Amygdala (tissue), 56 donors: Measurements from ENCODE around the gene CLDN34.
A peak's percentile ranks its signal among the peaks of the same experiment; 100 is the strongest.

Source experiments
- DNase-seq, 56 donors: peaks; one replicate each; lab custom pipeline; 2025; lab: John Stamatoyannopoulos, UW

Gene CLDN34, protein sequence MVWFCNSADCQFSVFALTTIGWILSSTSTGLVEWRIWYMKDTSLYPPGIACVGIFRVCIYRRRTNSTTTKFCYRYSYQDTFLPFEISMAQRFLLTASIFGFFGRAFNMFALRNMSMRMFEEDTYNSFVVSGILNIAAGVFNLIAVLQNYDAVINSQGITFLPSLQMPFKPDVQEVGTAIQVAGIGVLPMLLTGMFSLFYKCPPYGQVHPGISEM

DNA sequence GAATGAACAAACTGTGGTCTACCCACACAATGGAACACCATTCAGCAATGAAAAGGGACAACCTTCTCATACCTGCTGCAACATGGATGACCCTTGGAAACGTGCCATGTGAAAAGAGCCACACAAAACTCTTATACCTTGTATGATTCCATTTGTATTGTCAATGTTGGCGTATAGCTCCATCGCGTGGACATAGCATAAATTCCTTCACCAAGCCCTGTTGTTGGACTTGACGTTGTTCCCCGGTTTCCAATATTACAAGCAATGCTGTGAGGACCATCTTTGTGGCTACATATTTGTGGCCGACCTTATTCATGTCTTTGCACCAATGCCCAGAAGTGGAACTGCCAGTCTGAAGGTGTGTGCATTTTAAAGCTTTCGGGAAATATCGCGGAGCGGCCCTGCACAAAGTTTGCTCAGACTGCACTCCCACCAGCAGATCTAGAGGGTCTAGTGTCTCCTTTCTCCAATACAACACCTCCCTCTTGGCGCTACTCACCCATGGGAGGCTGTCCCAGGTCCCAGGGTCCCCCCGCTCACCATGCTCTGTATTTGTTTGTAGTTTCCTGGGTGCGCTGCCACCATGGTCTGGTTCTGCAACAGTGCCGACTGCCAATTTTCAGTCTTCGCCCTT is at the start of gene CLDN34:
Gene CLDN34 (plus strand): TSS at position 584 of the 634 bp plus-strand sequence. CDS start 0 bp downstream, at position 584.
- DNase-seq = no peak

DNA sequence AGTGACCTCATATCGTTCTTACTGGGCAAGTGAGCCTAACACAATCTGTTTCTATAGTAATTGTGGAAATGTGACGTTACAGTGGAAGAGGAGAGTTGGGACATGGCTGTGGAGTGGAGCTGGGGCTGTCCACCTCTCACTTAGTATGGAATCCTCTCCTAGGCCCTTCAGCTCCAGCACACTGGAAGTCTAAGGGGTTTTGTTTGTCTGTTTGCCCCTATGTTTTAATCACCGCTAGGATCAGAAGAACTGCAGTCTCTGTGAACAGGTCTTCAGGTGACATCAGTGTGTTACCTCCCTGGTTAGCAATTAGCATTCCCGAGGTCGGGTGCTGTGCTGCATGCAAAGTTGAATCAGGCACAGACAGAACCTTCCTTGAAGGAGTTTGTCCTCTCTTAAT is 49.3 kb upstream of the CLDN34 start:
- no peak for DNase-seq

DNA sequence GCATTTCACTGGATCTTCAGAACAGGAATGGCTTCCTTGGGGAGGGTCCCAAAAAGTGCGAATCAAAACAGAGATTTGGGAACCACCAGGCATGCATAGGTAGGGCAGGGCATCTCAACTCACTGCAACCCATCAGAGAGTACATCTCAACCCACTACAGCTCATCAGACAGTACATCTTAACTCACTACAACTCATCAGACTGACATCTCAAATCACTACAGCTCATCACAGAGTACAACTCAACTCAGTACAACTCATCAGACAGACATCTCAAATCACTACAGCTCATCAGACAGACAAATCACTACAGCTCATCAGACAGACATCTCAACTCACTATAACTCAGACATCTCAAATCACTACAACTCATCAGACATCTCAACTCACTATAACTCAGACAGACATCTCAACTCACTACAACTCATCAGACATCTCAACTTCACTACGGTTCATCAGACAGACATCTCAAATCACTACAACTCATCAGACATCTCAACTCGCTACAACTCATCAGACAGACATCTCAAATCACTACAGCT is 47.5 kb upstream of the CLDN34 start:
- DNase-seq = no peak

DNA sequence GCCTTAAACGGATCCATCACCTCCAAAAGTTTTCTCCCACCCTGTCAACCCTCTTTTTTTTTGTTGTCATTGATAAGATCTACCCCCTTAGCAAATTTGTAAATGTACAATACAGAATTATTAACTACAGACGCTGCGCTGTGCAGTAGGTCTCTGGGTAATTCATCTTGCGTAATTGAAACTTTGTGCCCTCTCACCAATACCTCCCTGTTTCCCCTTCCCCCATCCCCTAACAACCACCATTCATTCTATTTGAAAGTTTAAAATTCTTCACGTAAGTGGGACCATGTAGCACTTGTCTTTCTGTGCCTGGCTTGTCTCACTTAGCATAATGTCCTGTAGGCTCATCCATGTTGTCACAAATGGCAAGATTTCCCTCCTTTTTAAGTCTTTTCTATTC is 45.8 kb upstream of the CLDN34 start:
- DNase-seq = no peak

DNA sequence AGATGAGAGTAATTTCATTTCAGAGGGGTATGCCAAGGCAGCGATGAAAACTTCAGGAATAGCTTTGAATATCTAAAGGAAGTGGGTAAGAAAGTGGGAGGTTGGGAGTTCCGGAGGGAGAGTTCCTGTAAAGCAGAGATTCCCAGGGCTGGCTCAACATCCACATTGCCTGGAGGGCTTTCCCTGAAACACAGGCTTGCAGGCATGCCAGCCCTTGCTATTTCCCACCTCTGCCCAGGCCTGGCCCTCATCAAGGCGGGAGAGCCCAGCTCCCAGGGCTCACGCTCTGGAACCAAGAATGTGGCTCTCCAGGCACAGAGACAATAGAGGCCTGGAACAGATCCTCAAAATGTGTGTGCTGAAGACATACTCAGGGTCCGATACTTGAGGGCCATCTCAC is 43.8 kb upstream of the CLDN34 start:
- DNase-seq = no peak

DNA sequence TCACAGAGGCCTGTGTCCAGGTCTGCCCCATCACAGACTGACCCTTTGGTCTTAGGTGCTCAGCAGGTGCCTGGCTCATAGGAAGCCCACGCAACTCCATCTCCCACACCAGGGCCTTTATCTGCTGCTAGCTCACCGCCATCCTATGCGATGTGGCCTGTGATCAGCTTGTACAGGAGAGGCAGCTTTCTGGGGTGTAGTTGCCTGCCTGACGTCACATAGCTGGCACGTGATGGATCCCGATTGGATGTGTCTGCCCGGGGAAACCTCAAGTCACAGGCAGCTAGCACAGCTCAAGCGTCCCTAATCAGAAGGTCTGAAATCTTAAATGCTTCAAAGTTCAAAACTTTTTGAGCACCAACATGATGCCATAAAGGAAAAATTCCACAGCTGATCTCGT is 41.2 kb upstream of the CLDN34 start:
- peak in 17 of 56 donors; percentile 0 to 26 (median 5) for DNase-seq

DNA sequence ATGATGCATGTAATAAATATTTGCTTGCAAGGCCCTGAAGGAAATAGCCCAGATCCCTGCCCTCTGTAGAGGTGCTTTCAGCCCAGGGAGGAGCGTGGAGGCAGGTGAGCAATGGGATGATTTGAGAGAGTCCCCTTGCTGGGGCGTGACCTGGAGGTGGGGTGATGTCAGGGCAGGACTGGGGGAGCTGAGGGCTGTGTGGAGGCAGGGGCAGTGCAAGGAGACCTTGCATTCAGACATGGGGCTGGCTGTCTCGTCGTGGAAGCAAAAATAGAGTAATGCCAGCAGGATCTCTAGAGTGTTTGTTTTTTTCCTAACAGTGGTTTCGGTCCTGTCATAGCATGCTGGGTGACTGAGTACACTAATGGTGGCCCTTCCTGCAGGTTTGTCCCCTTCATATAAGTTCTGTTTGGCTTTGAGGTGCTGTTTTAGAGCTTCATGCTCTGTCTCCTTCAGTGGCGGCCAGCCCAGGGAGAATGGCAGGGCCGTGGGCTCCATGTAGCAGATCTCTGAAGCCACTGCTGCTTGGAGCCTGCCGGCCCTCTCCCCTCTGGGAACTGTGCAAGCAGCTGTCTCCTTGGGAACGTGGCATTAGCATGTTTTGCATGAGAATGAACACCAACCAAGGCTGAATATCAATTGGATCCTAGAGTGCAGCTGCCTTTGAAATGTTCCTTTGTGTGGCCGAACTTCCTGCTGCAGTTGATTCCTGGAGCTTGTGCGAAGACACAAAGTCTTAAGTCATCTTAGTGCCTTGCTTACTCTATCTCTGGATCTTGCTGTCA is 39.3 kb upstream of the CLDN34 start:
- DNase-seq = peak in 47 of 56 donors; percentile 0 to 57 (median 17)

DNA sequence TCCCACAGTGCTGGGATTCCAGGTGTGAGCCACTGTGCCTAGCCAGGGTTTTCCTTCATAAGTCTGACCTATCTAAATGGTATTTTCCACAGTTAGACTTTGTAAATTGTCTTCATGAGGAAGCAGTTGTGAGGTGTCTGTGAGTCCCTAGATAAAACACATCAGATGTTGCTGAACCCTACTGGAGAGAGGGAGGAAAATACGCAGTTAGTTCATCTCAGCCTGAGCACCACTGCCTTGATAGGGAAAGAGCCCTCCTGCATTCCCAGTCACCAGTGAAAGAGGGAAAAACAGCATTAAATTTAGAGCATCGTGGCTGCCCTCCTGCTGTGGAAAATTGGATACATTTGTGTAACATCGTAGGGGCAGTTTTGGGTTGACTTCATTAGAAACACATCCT is 31.7 kb upstream of the CLDN34 start:
- DNase-seq = no peak

DNA sequence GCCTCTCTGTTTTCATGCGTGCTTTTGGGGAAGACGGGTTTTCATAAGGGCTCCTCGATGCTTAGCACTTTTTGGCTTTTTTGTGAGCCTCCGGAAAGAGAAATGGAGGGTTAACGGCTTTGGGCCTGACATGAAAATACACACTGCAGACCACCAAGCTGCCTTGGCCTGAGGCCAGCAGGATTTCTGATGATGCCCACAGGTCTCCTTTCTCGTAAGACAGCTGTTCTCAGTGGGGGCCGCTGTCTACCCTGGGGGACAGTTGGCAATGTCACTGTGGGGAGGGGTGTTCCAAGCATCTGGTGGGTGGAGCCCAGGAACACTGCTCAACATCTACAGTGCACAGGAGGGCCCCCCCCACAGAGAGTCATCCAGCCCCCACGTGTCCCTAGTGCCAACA is 29.4 kb upstream of the CLDN34 start:
- no peak for DNase-seq

DNA sequence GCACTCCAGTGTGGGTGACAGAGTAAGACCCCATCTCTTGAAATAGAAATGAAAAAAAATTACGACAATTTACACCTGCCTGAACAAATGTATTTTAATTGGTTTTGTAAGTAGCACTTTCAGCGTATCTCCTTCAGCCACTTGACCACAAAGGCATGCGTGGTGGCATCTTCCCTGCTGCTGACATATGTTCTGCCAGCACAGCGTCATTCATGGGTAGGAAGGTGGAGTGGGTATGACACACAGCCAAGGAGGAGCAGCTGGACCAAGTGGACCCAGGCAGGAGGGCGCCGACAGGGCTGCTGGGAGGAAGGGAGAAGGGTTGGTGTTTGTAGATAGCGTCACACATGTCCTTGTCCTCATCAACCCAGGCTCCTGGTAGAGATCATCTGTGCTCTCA is 28.6 kb upstream of the CLDN34 start:
- DNase-seq = no peak

DNA sequence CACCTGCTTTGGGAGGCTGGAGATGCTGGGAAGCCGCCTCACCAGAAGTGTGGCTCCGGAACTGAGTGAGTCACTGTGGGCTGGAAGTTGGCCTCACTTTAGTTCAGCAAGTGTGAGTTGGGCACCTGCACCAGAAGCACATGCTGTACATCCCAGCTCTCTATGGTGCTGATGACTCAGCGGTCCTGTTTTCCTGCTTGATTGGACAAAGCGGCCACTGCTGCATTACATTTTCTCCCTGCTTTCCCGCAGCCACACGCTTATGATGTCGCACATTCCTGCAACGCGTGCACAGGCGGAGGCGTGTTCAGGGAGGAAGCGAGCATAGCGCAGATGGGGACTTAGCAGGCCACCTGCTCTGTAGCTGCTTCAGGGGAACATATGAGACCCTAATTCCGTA is 26.7 kb upstream of the CLDN34 start:
- peak in 23 of 56 donors; percentile 1 to 56 (median 15) for DNase-seq

DNA sequence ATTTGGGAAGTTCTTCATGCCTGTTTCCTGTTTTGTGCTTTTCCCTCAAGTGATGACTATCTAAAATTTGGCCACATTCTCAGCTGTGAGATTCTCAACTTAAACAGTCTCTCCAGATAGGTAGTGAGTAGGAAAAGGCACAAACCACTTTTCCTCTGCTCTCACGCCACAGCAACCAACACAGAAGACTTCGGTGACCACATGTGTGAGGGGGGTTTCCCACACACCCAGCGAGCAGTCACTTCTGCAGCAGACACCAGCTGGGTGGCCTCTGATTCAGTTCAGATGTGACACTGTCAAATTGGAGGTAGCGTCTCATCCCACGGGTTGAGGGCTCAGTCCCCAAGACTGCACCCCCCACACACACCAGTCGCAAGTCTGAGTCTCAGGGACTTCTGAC is 25.1 kb upstream of the CLDN34 start:
- DNase-seq = no peak

DNA sequence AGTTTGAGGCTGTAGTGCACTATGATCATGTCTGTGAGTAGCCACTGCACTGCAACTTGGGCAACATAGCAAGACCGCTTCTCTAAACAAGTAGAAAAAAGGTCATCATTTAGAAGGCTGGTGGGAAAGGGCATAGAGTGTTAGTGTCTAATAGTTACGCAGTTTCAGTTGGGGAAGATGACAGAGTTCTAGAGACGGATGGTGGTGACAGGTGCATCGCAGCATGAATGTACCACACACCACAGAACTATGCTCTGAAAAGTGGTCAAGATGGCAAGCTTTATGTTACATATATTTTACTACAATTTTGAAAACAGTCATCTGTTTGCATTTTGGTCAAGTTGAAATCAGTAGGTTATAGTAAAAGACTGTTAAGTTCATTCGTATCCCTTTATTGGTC is 23.7 kb upstream of the CLDN34 start:
- no peak for DNase-seq

DNA sequence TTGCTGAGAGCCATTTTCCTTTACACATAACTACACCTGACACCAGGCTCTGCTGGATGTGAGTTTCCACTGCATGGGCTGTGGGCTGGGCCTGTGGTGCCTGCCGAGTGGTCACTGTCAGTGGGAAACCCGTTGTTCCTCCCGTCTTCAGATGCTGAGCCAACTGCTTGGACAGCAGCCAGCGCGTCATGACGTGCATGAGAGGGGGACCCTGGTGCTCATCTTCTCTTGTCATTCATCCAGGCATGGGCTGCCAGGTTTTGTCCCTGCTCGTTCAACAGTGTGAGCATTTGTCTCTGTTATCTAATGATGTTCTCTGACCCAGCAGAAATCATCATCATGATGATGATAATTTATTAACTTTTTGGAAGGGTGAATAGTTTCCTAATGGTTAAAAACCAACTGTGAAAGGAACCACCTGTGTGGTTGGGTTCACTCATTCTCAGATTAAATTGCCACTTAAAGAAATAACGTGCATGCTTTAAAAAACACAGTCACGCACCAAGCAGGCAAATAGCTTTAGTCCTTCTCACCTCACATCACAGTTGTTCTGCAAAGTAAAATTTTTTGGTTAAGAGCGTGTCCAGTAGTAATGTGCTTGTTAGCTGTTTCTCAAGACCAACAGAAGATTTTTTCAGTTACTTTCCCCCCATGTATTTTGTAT is 19.9 kb upstream of the CLDN34 start:
- DNase-seq = peak in 6 of 56 donors; percentile 0 to 21 (median 2)

DNA sequence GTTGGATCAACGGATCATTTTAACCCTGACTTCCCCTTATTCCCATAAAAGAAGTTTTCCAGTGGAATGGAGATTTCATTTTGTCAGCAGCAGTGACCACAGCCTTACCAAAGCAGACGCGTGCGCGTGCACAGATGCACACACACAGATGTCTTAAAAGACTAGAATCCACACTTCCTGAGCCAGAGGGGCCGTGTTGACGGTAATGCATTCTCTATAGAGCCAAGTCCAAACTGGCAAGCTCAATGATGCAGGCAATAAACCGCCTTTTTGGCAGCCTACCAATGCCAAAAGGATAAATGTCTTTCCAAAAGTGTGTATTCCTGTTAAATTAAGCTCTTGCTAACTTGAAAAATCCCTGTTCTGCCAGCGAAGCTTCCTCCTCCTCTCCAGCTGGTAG is 18.8 kb upstream of the CLDN34 start:
- DNase-seq = peak in 5 of 56 donors; percentile 0 to 26 (median 0)

DNA sequence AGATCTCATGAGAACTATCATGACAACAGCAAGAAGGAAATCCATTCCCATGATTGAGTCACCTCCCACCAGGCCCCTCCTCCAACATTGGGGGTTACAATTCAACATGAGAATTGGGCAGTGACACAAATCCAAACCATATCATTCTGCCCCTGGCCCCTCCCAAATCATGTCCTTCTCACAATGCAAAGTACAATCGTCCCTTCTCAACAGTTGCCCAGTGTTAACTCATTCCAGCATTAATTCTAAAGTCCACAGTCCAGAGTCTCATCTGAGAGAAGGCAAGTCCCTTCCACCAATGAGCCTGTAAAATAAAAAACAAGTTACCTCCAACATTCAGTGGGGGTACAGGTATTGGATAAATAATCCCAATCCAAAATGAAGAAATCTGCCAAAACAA is 14.9 kb upstream of the CLDN34 start:
- no peak for DNase-seq

DNA sequence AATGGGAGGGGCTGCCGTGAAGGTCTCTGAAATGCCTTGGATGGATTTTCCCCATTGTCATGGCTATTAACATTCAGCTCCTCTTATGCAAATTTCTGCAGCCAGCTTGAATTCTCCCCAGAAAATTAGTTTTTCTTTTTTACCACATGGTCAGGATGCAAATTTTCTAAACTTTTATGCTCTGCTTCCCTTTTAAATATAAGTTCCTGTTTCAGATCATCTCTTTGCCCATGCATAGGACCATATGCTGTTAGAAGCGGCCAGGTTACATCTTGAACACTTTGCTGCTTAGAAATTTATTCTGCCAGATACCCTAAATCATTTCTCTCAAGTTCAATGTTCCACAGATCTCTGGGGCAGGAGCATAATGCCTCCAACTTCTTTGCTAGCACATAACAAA is 13.8 kb upstream of the CLDN34 start:
- no peak for DNase-seq

DNA sequence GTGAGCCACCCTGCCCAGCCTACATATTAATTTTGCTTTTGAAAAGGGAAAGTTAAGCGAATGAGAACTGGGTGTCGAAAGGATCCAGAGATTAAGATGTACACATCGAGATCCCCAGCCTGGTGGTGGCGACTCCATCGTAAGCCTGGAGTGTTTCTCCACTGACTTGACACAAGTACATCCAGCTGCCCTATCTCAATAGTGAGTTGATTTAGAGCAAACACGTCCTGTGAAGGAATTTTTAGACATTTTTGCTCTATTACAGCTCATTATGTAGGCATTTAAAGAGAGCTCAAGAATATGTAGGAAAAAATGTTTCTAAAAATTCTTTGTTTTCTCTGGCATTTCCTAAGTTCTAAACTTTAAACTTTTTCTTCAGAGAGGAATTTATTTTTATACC is 11.7 kb upstream of the CLDN34 start:
- no peak for DNase-seq

DNA sequence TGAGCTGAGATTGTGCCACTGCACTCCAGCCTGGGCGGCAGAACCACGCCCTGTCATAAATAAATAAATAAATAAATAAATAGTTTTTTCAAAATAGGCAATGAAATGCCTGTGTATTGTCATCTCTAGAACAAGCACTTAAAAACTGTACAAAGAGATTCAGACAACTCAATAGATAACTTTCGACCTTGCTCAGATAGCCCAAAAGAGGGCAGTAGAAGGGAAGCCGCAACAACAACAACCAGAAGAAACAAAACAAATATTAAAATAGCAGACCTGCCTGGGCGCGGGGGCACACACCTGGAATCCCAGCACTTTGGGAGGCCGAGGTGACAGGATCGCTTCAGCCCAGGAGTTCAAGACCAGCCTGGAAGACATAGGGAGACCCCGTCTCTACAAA is 9.4 kb upstream of the CLDN34 start:
- DNase-seq = no peak

DNA sequence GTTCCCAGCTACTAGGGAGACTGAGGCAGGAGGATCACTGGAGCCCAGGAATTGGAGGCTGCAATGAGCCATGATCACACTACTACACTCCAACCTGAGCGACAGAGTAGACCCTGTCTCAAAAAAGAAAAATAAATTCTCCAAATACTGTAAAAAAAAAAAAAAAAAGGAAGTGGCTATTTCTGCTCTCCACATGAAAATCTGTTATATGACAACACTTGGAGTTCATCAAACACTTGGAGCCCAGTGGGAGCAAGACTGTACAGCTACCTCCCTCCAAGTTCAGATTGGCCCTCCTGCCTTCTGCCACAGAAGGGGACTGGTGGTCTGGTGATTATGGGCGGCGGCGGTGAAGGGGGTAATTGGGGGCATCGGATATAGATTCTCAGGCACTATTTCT is 9.0 kb upstream of the CLDN34 start:
- DNase-seq = no peak

DNA sequence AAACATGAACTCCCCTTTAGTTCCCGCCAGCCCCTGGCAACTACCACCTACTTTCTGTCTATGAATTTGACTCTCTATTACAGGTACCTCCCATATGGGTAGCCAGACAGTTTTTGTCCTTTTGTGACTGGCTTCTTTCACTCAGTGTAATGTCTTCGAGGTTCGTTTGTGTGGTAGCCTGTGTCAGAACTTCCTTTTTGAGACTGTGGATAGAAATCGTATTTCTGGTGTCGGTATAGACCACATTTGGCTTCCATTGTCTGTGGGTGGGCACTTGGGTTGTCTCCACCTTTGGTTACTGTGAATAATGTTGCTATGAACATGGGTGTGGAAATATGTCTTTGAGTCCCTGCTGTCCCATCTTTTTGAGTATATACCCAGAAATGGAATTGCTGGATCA is 5.4 kb upstream of the CLDN34 start:
- DNase-seq = no peak
